PFSK-1 (cell line): ENCODE results near the gene SLC22A14.

Experiments
- POLR2AphosphoS5 ChIP-seq: IDR thresholded peaks from 2 replicates; pipeline ENCODE4 v1.6.1; 2012; ENCODE audit warnings: low read depth, mild to moderate bottlenecking, control low read depth, low read length, moderate library complexity
- REST ChIP-seq, 2 experiments: IDR thresholded peaks; 2 replicates each; pipeline versions ENCODE4 v1.6.1 to v1.8.0; 2011 to 2012; ENCODE audit warnings: low read depth in 2 of 2, low read length in 2 of 2, control low read depth in 1 of 2, inconsistent platforms in 1 of 2, mild to moderate bottlenecking in 1 of 2, moderate library complexity in 1 of 2; ENCODE audit not compliant: insufficient read depth in 1 of 2
- SIN3A ChIP-seq: IDR thresholded peaks from 2 replicates; pipeline ENCODE4 v1.6.1; 2012; ENCODE audit warnings: mild to moderate bottlenecking, low read length, moderate library complexity, borderline replicate concordance; ENCODE audit not compliant: insufficient read depth
- TAF1 ChIP-seq: IDR thresholded peaks from 2 replicates; pipeline ENCODE4 v1.6.1; 2012; ENCODE audit warnings: low read length, control low read depth, borderline replicate concordance; ENCODE audit not compliant: insufficient read depth

- no peak for TF ChIP-seq POLR2AphosphoS5
- TF ChIP-seq REST (IDR thresholded peaks at IDR 0.05; ENCODE audit: insufficient read depth in 1 of 2, low read depth in 2 of 2, low read length in 2 of 2), result no peak
- no peak for TF ChIP-seq SIN3A
- TF ChIP-seq TAF1, result no peak
These were observed 53.2 kb downstream of the SLC22A14 start for GRCh38 chr3:38335263-38335662.
